Transverse colon (tissue), 4 donors: ENCODE data around the gene ATP6V1E1.

ENCODE experiments used
- CTCF ChIP-seq, 5 experiments: fragments of 200-600 bp in 3 of 5; fragments of 450-650 bp in 2 of 5; sonication (generic) in 3 of 5; IDR thresholded peaks; 1 replicate in 2 of 5; 2 replicates in 3 of 5; pipeline ENCODE4 v1.5.1; 2016 to 2017; ENCODE audit warnings: antibody characterized with exemption in 5 of 5, inconsistent platforms in 3 of 5, mild to moderate bottlenecking in 2 of 5, moderate library complexity in 1 of 5
- POLR2A ChIP-seq: fragments of 450-650 bp; IDR thresholded peaks from one replicate; pipeline ENCODE4 v1.6.1; 2016; ENCODE audit warnings: antibody characterized with exemption, mild to moderate bottlenecking, moderate library complexity
- POLR2AphosphoS5 ChIP-seq, 3 donors: sonication (generic); formaldehyde crosslinking; IDR thresholded peaks; one replicate each; pipeline ENCODE4 v1.6.1; 2016; ENCODE audit warnings: antibody characterized with exemption in 3 of 3

GRCh38 chr22:17552737-17553136 is 75.8 kb downstream of the ATP6V1E1 start:
- no peak for TF ChIP-seq CTCF (IDR thresholded peaks at IDR 0.05)
- TF ChIP-seq POLR2AphosphoS5 (IDR thresholded peaks at IDR 0.05), result no peak
- TF ChIP-seq POLR2A, result no peak
